Thyroid gland (tissue), 4 donors: ENCODE data around the gene POGLUT3.

Experiments
- CTCF ChIP-seq, 6 experiments: fragments of 200-600 bp in 3 of 6; fragments of 450-650 bp in 3 of 6; sonication (generic) in 3 of 6; IDR thresholded peaks; one replicate each; pipeline ENCODE4 v1.5.1; 2016 to 2019; ENCODE audit warnings: antibody characterized with exemption in 6 of 6, mild to moderate bottlenecking in 2 of 6, inconsistent platforms in 1 of 6, moderate library complexity in 1 of 6
- POLR2A ChIP-seq, 2 donors: fragments of 450-650 bp; IDR thresholded peaks; one replicate each; pipeline ENCODE4 v1.6.1; 2017; ENCODE audit warnings: antibody characterized with exemption in 2 of 2, mild to moderate bottlenecking in 2 of 2, moderate library complexity in 1 of 2

GRCh38 chr11:108500169-108500568, 2.0 kb upstream of the POGLUT3 start:
- TF ChIP-seq POLR2A (IDR thresholded peaks at IDR 0.05) (no peak), CTCF (IDR thresholded peaks at IDR 0.05) (no peak)
